HG03432 (cell line): ENCODE results near the gene FA2H.

Experiments
- ATAC-seq: cut with Tn5 transposase; IDR thresholded peaks from one replicate; pipeline ENCODE4 v1.9.1; 2021; ENCODE audit warnings: mild to moderate bottlenecking, moderate library complexity; ENCODE audit not compliant: unreplicated experiment

Gene FA2H

GRCh38 chr16:74745109-74745615, 29.5 kb downstream of the FA2H start:
- ATAC-seq, result no peak

- ATAC-seq, result no peak
Observed at GRCh38 chr16:74744566-74744965, 30.1 kb downstream of the FA2H start.

- ATAC-seq, result no peak
Observed at GRCh38 chr16:74743668-74744299, 30.8 kb downstream of the FA2H start.

- ATAC-seq, result no peak
Observed at GRCh38 chr16:74743045-74743667, 31.5 kb downstream of the FA2H start.

GRCh38 chr16:74742051-74742481, 32.6 kb downstream of the FA2H start:
- no peak for ATAC-seq

GRCh38 chr16:74740795-74741304, 33.8 kb downstream of the FA2H start:
- no peak for ATAC-seq

- no peak for ATAC-seq
Observed at GRCh38 chr16:74739275-74739674, 35.3 kb downstream of the FA2H start.

- ATAC-seq, result no peak
Observed at GRCh38 chr16:74738816-74739215, 35.8 kb downstream of the FA2H start.

GRCh38 chr16:74738113-74738541, 36.5 kb downstream of the FA2H start:
- no peak for ATAC-seq

GRCh38 chr16:74737521-74737920, 37.1 kb downstream of the FA2H start:
- no peak for ATAC-seq

- ATAC-seq, result no peak
Observed at GRCh38 chr16:74736531-74737157, 38.0 kb downstream of the FA2H start.

- ATAC-seq, result no peak
Observed at GRCh38 chr16:74735554-74735953, 39.1 kb downstream of the FA2H start.

- no peak for ATAC-seq
Observed at GRCh38 chr16:74735162-74735452, 39.5 kb downstream of the FA2H start.

GRCh38 chr16:74734361-74735161, 40.1 kb downstream of the FA2H start:
- ATAC-seq, result no peak

- ATAC-seq, result no peak
Observed at GRCh38 chr16:74732707-74733350, 41.8 kb downstream of the FA2H start.

GRCh38 chr16:74731853-74732477, 42.7 kb downstream of the FA2H start:
- ATAC-seq, result no peak

- no peak for ATAC-seq
Observed at GRCh38 chr16:74729783-74730683, 44.6 kb downstream of the FA2H start.

GRCh38 chr16:74727903-74728302, 46.7 kb downstream of the FA2H start:
- no peak for ATAC-seq

GRCh38 chr16:74726716-74727115, 47.9 kb downstream of the FA2H start:
- ATAC-seq, result no peak
